GM12873 (cell line): ENCODE results near the gene ADCY6.

Source experiments
- CTCF ChIP-seq: IDR thresholded peaks from 2 replicates; pipeline ENCODE4 v1.5.1; 2012; ENCODE audit warnings: low read depth, mild to moderate bottlenecking, moderate library complexity, low read length, control low read depth; ENCODE audit not compliant: insufficient read depth; ENCODE audit errors: missing control alignments

The ADCY6 gene

DNA sequence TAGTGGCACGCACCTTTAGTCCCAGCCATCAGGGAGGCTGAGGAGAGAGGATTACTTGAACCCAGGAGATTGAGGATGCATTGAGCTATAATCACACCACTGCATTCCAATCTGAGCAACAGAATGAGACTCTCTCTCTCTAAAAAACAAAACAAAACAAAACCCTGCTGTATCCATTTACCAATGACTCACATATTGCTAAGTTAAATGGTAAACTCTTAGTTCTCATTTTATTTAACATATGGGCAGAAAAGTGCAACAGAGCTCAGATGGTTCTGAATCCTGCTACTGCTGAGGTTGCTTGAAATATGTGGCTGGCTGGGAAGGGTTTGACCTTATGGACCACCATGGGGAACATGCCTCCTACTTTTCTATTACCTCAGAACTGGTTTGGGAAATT lies 38.7 kb downstream of the ADCY6 start:
- TF ChIP-seq CTCF: no peak

- TF ChIP-seq CTCF: no peak
Measured at GRCh38 chr12:48744251-48745008, 44.5 kb downstream of the ADCY6 start.

- no peak for TF ChIP-seq CTCF
Measured at GRCh38 chr12:48739618-48740269, 49.1 kb downstream of the ADCY6 start.

DNA sequence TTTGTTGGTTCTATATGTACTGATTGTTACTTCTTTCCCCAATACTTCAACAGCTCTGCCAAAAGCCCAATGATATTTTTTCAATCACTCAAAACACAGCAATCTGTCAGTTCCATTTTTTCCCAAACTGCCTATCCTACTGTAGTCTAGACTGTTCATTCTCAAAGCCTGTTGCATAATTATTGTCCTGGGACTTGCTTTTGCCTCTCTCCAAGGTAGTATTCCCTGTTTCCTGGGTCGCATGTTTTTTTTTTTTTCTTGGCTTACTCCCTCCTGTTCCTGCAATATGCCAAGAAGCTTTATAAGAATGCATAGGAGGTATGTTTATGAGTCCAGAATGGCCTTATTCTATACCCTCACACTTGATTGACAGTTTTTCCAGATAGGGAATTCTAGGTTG lies 52.4 kb downstream of the ADCY6 start:
- TF ChIP-seq CTCF: no peak

- TF ChIP-seq CTCF: no peak
Measured at GRCh38 chr12:48728807-48729206, 60.1 kb downstream of the ADCY6 start.

- no peak for TF ChIP-seq CTCF
Measured at GRCh38 chr12:48717252-48717695, 71.6 kb downstream of the ADCY6 start.

- TF ChIP-seq CTCF: peak; percentile 31
Measured at GRCh38 chr12:48716493-48717251, 72.2 kb downstream of the ADCY6 start, which contains the start of gene CCNT1. Gene CCNT1, minus strand, starts transcription at chr12:48716707. Its CDS starts 32 bp downstream, at chr12:48716675.
